ENCODE results near the gene VSIG4.

DNA sequence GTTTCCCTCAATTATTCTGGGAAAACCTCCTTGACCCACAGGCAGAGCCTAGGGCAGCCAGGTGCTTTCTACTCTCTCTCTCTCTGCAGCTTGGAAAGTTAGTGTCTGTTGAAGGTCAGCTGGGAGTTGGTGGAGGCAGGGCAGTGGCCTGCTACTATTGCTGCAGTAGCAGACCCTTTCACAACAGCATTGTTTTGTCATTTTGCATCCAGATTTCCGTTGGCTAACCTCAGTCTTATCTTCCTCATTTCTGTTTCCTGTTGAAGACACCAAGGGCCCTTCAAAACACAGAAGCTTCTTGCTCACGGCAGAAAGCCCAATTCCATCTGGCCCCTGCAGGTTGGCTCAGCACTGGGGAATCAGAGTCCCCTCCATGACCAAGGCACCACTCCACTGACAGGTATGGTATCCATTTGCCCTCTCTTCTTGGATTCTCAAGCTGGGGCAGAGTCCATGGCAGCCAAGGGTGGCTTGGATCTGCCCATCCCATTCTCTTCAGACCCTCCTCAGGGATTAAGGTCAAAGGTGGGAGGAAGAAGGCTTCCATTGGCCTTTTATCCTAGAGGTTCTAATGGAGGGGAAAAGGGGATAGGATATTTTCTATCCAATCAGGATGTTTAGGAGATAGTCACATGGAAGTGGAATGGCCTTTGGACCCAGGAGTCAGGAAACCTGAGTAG lies 24.6 kb downstream of the VSIG4 start:
- TF ChIP-seq, protein P1, sequence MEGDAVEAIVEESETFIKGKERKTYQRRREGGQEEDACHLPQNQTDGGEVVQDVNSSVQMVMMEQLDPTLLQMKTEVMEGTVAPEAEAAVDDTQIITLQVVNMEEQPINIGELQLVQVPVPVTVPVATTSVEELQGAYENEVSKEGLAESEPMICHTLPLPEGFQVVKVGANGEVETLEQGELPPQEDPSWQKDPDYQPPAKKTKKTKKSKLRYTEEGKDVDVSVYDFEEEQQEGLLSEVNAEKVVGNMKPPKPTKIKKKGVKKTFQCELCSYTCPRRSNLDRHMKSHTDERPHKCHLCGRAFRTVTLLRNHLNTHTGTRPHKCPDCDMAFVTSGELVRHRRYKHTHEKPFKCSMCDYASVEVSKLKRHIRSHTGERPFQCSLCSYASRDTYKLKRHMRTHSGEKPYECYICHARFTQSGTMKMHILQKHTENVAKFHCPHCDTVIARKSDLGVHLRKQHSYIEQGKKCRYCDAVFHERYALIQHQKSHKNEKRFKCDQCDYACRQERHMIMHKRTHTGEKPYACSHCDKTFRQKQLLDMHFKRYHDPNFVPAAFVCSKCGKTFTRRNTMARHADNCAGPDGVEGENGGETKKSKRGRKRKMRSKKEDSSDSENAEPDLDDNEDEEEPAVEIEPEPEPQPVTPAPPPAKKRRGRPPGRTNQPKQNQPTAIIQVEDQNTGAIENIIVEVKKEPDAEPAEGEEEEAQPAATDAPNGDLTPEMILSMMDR (IDR thresholded peaks at IDR 0.05): no peak
- TF ChIP-seq POLR2A (IDR thresholded peaks at IDR 0.05): no peak
